Measurements from ENCODE around the gene KCND2.

The KCND2 gene

GRCh38 chr7:120783273-120783672, 510.3 kb downstream of the KCND2 start:
- no peaks in the 10 kb centered on the region for H3K79me2 ChIP-seq (ENCODE audit: control insufficient read depth, low read length)
- no peaks in the 10 kb centered on the region for H3F3A ChIP-seq (ENCODE audit: control insufficient read depth, insufficient read depth)
- H3K36me3 ChIP-seq (ENCODE audit: control insufficient read depth, low read length): no peaks in the 10 kb centered on the region
- H3K9me3 ChIP-seq (ENCODE audit: control insufficient read depth, insufficient read depth, low read length): no peaks in the 10 kb centered on the region
- peaks cover 4% of the 10 kb centered on the region for H3K27me3 ChIP-seq (ENCODE audit: control insufficient read depth, low read length)
- TF ChIP-seq EZH2phosphoT487 (IDR thresholded peaks at IDR 0.05; ENCODE audit: borderline replicate concordance, low read length): no peak
- TF ChIP-seq CTCF (IDR thresholded peaks at IDR 0.05; ENCODE audit: low read depth, low read length, poor library complexity, severe bottlenecking): no peak
- no peak overlapping the region for H3K27ac ChIP-seq (ENCODE audit: low read depth, low read length)
- H3K4me1 ChIP-seq (ENCODE audit: control insufficient read depth, low read length): no peaks in the 10 kb centered on the region
- no peaks in the 10 kb centered on the region for H3K9me2 ChIP-seq (replicated peaks; ENCODE audit: control insufficient read depth, low read length)
- H4K20me1 ChIP-seq (ENCODE audit: control insufficient read depth, insufficient read depth, low read depth, low read length): no peaks in the 10 kb centered on the region
- H3K4me3 ChIP-seq (ENCODE audit: low read length): no peak overlapping the region
- no peak overlapping the region for H3K4me2 ChIP-seq (ENCODE audit: low read length)

GRCh38 chr7:120783721-120784120, 510.7 kb downstream of the KCND2 start:
- Histone ChIP-seq H3K79me2 (ENCODE audit: control insufficient read depth, low read length) (no peaks in the 10 kb centered on the region), H3K4me2 (ENCODE audit: low read length) (no peak overlapping the region)

GRCh38 chr7:120785095-120785494, 512.1 kb downstream of the KCND2 start:
- Histone ChIP-seq H3F3A (ENCODE audit: control insufficient read depth, insufficient read depth) (no peaks in the 10 kb centered on the region), H3K79me2 (ENCODE audit: control insufficient read depth, low read length) (no peaks in the 10 kb centered on the region), H3K27ac (ENCODE audit: low read depth, low read length) (no peak overlapping the region), H3K4me3 (ENCODE audit: low read length) (no peak overlapping the region), H4K20me1 (ENCODE audit: control insufficient read depth, insufficient read depth, low read depth, low read length) (no peaks in the 10 kb centered on the region), H3K9me3 (ENCODE audit: control insufficient read depth, insufficient read depth, low read length) (no peaks in the 10 kb centered on the region), H3K27me3 (ENCODE audit: control insufficient read depth, low read length) (peaks cover 4% of the 10 kb centered on the region), H3K36me3 (ENCODE audit: control insufficient read depth, low read length) (no peaks in the 10 kb centered on the region), H3K4me1 (ENCODE audit: control insufficient read depth, low read length) (no peaks in the 10 kb centered on the region), H3K9me2 (replicated peaks; ENCODE audit: control insufficient read depth, low read length) (no peaks in the 10 kb centered on the region), H3K4me2 (ENCODE audit: low read length) (no peak overlapping the region)
- TF ChIP-seq CTCF (IDR thresholded peaks at IDR 0.05; ENCODE audit: low read depth, low read length, poor library complexity, severe bottlenecking) (no peak), EZH2phosphoT487 (IDR thresholded peaks at IDR 0.05; ENCODE audit: borderline replicate concordance, low read length) (no peak)

More at GRCh38 chr7:120783721-120784120, 510.7 kb downstream of the KCND2 start:
- Histone ChIP-seq H3K27ac (ENCODE audit: low read depth, low read length) (no peak overlapping the region), H3K4me1 (ENCODE audit: control insufficient read depth, low read length) (no peaks in the 10 kb centered on the region), H3K9me3 (ENCODE audit: control insufficient read depth, insufficient read depth, low read length) (no peaks in the 10 kb centered on the region), H4K20me1 (ENCODE audit: control insufficient read depth, insufficient read depth, low read depth, low read length) (no peaks in the 10 kb centered on the region), H3K36me3 (ENCODE audit: control insufficient read depth, low read length) (no peaks in the 10 kb centered on the region), H3K9me2 (replicated peaks; ENCODE audit: control insufficient read depth, low read length) (no peaks in the 10 kb centered on the region), H3K27me3 (ENCODE audit: control insufficient read depth, low read length) (peaks cover 4% of the 10 kb centered on the region), H3K4me3 (ENCODE audit: low read length) (no peak overlapping the region), H3F3A (ENCODE audit: control insufficient read depth, insufficient read depth) (no peaks in the 10 kb centered on the region)
- TF ChIP-seq EZH2phosphoT487 (IDR thresholded peaks at IDR 0.05; ENCODE audit: borderline replicate concordance, low read length) (no peak), CTCF (IDR thresholded peaks at IDR 0.05; ENCODE audit: low read depth, low read length, poor library complexity, severe bottlenecking) (no peak)

Measured in DOHH2 (cell line).